Muscle of leg (tissue), 11 donors: ENCODE measurements around the gene PLXNA3. TPM values are rescaled to one million over a fixed set of nuclear protein-coding genes. Genes with fewer than 3 reads are reported as not detected.

Experiments used
- DNase-seq: peaks from one replicate; pipeline ENCODE4 v3.0.0; 2013
- H3K27ac ChIP-seq: one replicate; pipeline ENCODE4 v1.5.1; 2013; ENCODE audit warnings: mild to moderate bottlenecking, low read length, control low read depth
- H3K27me3 ChIP-seq: one replicate; pipeline ENCODE4 v1.6.1; 2013; ENCODE audit warnings: low read length; ENCODE audit not compliant: control insufficient read depth, insufficient read depth
- H3K36me3 ChIP-seq: one replicate; pipeline ENCODE4 v1.6.1; 2013; ENCODE audit warnings: low read length; ENCODE audit not compliant: control insufficient read depth, insufficient read depth
- H3K4me1 ChIP-seq: one replicate; pipeline ENCODE4 v1.6.1; 2013; ENCODE audit warnings: low read length; ENCODE audit not compliant: control insufficient read depth, insufficient read depth
- H3K4me3 ChIP-seq: one replicate; pipeline ENCODE4 v1.5.1; 2013; ENCODE audit warnings: low read length, control low read depth
- H3K9me3 ChIP-seq: replicated peaks from 2 replicates; pipeline ENCODE4 v1.6.1; 2013; ENCODE audit warnings: low read depth, low read length; ENCODE audit not compliant: control insufficient read depth
- WGBS: methylation state at CpG from one replicate; pipeline ENCODE4 v1.1.5; 2013; ENCODE audit warnings: missing lambda C conversion rate; ENCODE audit not compliant: insufficient coverage; 5-methylcytosine and 5-hydroxymethylcytosine counted together
- polyA plus RNA-seq, 8 donors: library from polyadenylated mRNA; unstranded; fragments of 120-200 nt; gene quantifications; one replicate each; pipeline versions ENCODE4 v1.2.1 to v1.2.3, GENCODE V29; 2013; ENCODE audit warnings: inconsistent platforms in 1 of 8, low replicate concordance in 1 of 8; ENCODE audit not compliant: insufficient read length in 8 of 8, insufficient read depth in 1 of 8
- total RNA-seq: library from RNA; stranded (reverse); fragments of 120-200 nt; gene quantifications from one replicate; pipeline ENCODE4 v1.2.4, GENCODE V29; 2013

PLXNA3 gene
- total and polyA plus RNA-seq, 9 donors, result 7.4 to 48.1 (median 38.8) TPM

- H3K36me3 ChIP-seq, result peaks cover 56% of the 10 kb centered on the region
- H3K27ac ChIP-seq, result no peak overlapping the region
- H3K27me3 ChIP-seq, result no peaks in the 10 kb centered on the region
- 76% methylated on average over 20 of the region's 21 CpGs for WGBS
- H3K4me3 ChIP-seq, result no peak overlapping the region
- H3K4me1 ChIP-seq, result peaks cover 27% of the 10 kb centered on the region
- no peak for DNase-seq
- H3K9me3 ChIP-seq, result peaks cover 5% of the 10 kb centered on the region
These were observed 15.9 kb upstream of the PLXNA3 start for GRCh38 chrX:154441984-154442707.

- Histone ChIP-seq H3K4me3 (peak overlapping the region; percentile 42), H3K36me3 (peaks cover 65% of the 10 kb centered on the region), H3K27me3 (no peaks in the 10 kb centered on the region), H3K9me3 (peaks cover 4% of the 10 kb centered on the region), H3K27ac (peak overlapping the region; percentile 85), H3K4me1 (peaks cover 18% of the 10 kb centered on the region)
- DNase-seq, result no peak
- 44% methylated on average over 10 of the region's 10 CpGs for WGBS
These were observed 14.6 kb upstream of the PLXNA3 start for GRCh38 chrX:154443479-154443910.

GRCh38 chrX:154443992-154444754 lies 13.9 kb upstream of the PLXNA3 start, which contains the start of gene FAM50A:
Gene FAM50A, plus strand, starts transcription at chrX:154444141. Its CDS starts 95 bp downstream, at chrX:154444236.
- H3K4me1 ChIP-seq, result peaks cover 17% of the 10 kb centered on the region
- H3K36me3 ChIP-seq, result peaks cover 65% of the 10 kb centered on the region
- 21% methylated on average over 93 of the region's 94 CpGs for WGBS
- H3K4me3 ChIP-seq, result peak within 1 kb of the TSS; percentile 53
- peak; percentile 86 for DNase-seq
- H3K27ac ChIP-seq, result peak within 1 kb of the TSS; percentile 85
- peaks cover 3% of the 10 kb centered on the region for H3K9me3 ChIP-seq
- H3K27me3 ChIP-seq, result no peaks in the 10 kb centered on the region

- Histone ChIP-seq H3K9me3 (peaks cover 3% of the 10 kb centered on the region), H3K4me1 (peaks cover 17% of the 10 kb centered on the region), H3K27me3 (no peaks in the 10 kb centered on the region), H3K27ac (peak overlapping the region; percentile 35), H3K36me3 (peaks cover 65% of the 10 kb centered on the region), H3K4me3 (peak overlapping the region; percentile 53)
- DNase-seq, result no peak
- 56% methylated on average over 8 of the region's 13 CpGs for WGBS
These were observed 13.3 kb upstream of the PLXNA3 start for GRCh38 chrX:154444755-154445246.

GRCh38 chrX:154445776-154446175 lies 12.3 kb upstream of the PLXNA3 start:
- DNase-seq, result no peak
- H3K27me3 ChIP-seq, result no peaks in the 10 kb centered on the region
- H3K9me3 ChIP-seq, result peaks cover 3% of the 10 kb centered on the region
- no peak overlapping the region for H3K27ac ChIP-seq
- peaks cover 17% of the 10 kb centered on the region for H3K4me1 ChIP-seq
- no peak overlapping the region for H3K4me3 ChIP-seq
- 88% methylated on average over 16 of the region's 16 CpGs for WGBS
- H3K36me3 ChIP-seq, result peaks cover 65% of the 10 kb centered on the region

- Histone ChIP-seq H3K27me3 (no peaks in the 10 kb centered on the region), H3K9me3 (peaks cover 3% of the 10 kb centered on the region), H3K4me3 (no peak overlapping the region), H3K27ac (no peak overlapping the region), H3K36me3 (peaks cover 61% of the 10 kb centered on the region), H3K4me1 (peaks cover 17% of the 10 kb centered on the region)
- DNase-seq, result no peak
- 82% methylated on average over 12 of the region's 12 CpGs for WGBS
These were observed 11.7 kb upstream of the PLXNA3 start for GRCh38 chrX:154446430-154446829.

GRCh38 chrX:154448484-154448883 lies 9.6 kb upstream of the PLXNA3 start:
- Histone ChIP-seq H3K4me3 (no peak overlapping the region), H3K4me1 (peaks cover 15% of the 10 kb centered on the region), H3K36me3 (peaks cover 48% of the 10 kb centered on the region), H3K27me3 (no peaks in the 10 kb centered on the region), H3K27ac (no peak overlapping the region), H3K9me3 (no peaks in the 10 kb centered on the region)
- DNase-seq, result no peak
- WGBS, result 83% methylated on average over 14 of the region's 14 CpGs

- no peak for DNase-seq
- no peaks in the 10 kb centered on the region for H3K9me3 ChIP-seq
- peaks cover 11% of the 10 kb centered on the region for H3K4me1 ChIP-seq
- no peak overlapping the region for H3K27ac ChIP-seq
- no peaks in the 10 kb centered on the region for H3K27me3 ChIP-seq
- H3K4me3 ChIP-seq, result no peak overlapping the region
- H3K36me3 ChIP-seq, result peaks cover 48% of the 10 kb centered on the region
- WGBS, result 86% methylated on average over 14 of the region's 18 CpGs
These were observed 8.5 kb upstream of the PLXNA3 start for GRCh38 chrX:154449618-154450017.

- H3K36me3 ChIP-seq, result peaks cover 48% of the 10 kb centered on the region
These were observed 7.8 kb upstream of the PLXNA3 start for GRCh38 chrX:154450312-154450711.

GRCh38 chrX:154452823-154453222 lies 5.3 kb upstream of the PLXNA3 start:
- Histone ChIP-seq H3K36me3 (peaks cover 29% of the 10 kb centered on the region), H3K27ac (no peak overlapping the region), H3K4me1 (no peaks in the 10 kb centered on the region), H3K27me3 (no peaks in the 10 kb centered on the region), H3K4me3 (no peak overlapping the region), H3K9me3 (no peaks in the 10 kb centered on the region)
- DNase-seq, result no peak
- WGBS, result 92% methylated on average over 4 of the region's 9 CpGs

More at GRCh38 chrX:154450312-154450711, 7.8 kb upstream of the PLXNA3 start:
- Histone ChIP-seq H3K4me3 (no peak overlapping the region), H3K9me3 (no peaks in the 10 kb centered on the region), H3K27me3 (no peaks in the 10 kb centered on the region), H3K27ac (no peak overlapping the region), H3K4me1 (peaks cover 5% of the 10 kb centered on the region)
- WGBS, result 91% methylated on average over 16 of the region's 17 CpGs
- no peak for DNase-seq
